NB4 (cell line): Measurements from ENCODE around the gene TEX53.

Source experiments
- DNase-seq: peaks from one replicate; pipeline ENCODE4 v3.0.0; 2010; ENCODE audit warnings: low read depth
- H3K4me3 ChIP-seq: one replicate; pipeline ENCODE4 v1.5.1; 2011; ENCODE audit warnings: mild to moderate bottlenecking, low read depth, low read length, moderate library complexity
- CTCF ChIP-seq: IDR thresholded peaks from one replicate; pipeline ENCODE4 v1.5.1; 2012; ENCODE audit warnings: low read depth, low read length
- MAX ChIP-seq: IDR thresholded peaks from 2 replicates; pipeline ENCODE4 v1.6.1; 2011; ENCODE audit warnings: low read depth, low read length
- MYC ChIP-seq: IDR thresholded peaks from 2 replicates; pipeline ENCODE4 v1.6.1; 2011; ENCODE audit warnings: low read depth, low read length
- POLR2A ChIP-seq: IDR thresholded peaks from 2 replicates; pipeline ENCODE4 v1.6.1; 2011; ENCODE audit warnings: mild to moderate bottlenecking; ENCODE audit not compliant: insufficient read length; ENCODE audit errors: extremely low read depth

Gene TEX53

GRCh38 chr9:114607671-114608524 lies 49.7 kb downstream of the TEX53 start:
- H3K4me3 ChIP-seq: no peak overlapping the region
- no peak for DNase-seq
- TF ChIP-seq POLR2A (no peak), CTCF (no peak)

- TF ChIP-seq MYC: no peak
- TF ChIP-seq MAX: no peak
- no peak for TF ChIP-seq CTCF
- TF ChIP-seq POLR2A: no peak
Measured at GRCh38 chr9:114606597-114607207, 50.9 kb downstream of the TEX53 start.

More at GRCh38 chr9:114606597-114607207, 50.9 kb downstream of the TEX53 start:
- DNase-seq: peak; percentile 47
- H3K4me3 ChIP-seq: no peak overlapping the region
